Lung microvascular endothelial cell (primary cell): Measurements from ENCODE around the gene EMID1. TPM values are rescaled to one million over a fixed set of nuclear protein-coding genes. Genes with fewer than 3 reads are reported as not detected.
"Not testable (repeated sequence)": the region's sequence is repeated elsewhere in the genome, so short reads cannot be mapped to it uniquely, and the experiment has no call there.

Experiments used
- DNase-seq, 2 donors: peaks; one replicate each; pipeline versions ENCODE4 v3.0.0 to v3.0.0-alpha.2; 2010; ENCODE audit warnings: low read depth in 2 of 2
- total RNA-seq: library from RNA; depleted of rRNA; stranded (reverse); fragments of >200 nt; gene quantifications from 2 replicates; pipeline ENCODE4 v1.2.1, GENCODE V29; 2014

The EMID1 gene
- total RNA-seq, 1 donor from 2014 or later = 9.1 TPM

GRCh38 chr22:29211066-29211465, 5.4 kb downstream of the EMID1 start:
- DNase-seq = no peak

DNA sequence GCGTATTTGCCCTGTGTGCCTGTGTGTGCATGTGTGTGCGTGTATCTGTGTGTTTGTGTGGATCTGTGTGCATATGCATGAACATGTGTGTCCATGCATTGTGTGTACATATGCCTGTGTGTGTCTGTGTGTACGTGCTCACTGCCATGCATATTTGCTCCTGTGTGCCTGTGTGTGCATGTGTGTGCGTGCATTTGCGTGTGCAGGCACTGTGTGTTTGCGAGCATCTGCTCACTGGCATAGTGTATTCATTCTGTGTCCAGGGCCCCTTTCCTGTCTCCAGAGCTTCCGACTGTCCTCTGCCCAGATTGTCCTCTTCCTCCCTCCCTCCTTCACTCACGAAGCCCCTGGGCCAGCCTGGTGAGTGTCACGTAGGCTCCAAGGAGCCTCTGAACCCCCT, 5.8 kb downstream of the EMID1 start:
- no peak for DNase-seq

DNA sequence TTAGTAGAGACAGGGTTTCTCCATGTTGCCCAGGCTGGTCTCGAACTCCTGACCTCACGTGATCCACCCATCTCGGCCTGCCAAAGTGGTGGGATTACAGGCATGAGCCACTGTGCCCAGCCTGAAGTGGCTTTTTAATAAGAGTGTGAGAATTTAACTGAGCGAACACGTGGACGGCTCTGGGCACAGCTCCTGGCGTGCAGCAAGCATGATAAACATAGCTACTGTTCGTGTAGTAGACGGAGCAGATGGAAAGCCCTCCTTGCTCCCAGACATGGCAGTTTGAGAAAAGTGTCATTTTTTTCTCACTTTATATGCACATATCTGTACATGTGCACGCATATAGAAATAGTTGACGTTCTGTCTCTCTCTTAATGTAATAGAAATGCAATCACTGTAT, 7.0 kb downstream of the EMID1 start:
- no peak for DNase-seq

GRCh38 chr22:29213493-29213892, 7.8 kb downstream of the EMID1 start:
- DNase-seq = no peak

GRCh38 chr22:29214232-29214631, 8.5 kb downstream of the EMID1 start:
- DNase-seq = no peak

- no peak for DNase-seq
Measured at GRCh38 chr22:29215012-29215860, 9.5 kb downstream of the EMID1 start.

- DNase-seq = no peak
Measured at GRCh38 chr22:29216011-29216872, 10.5 kb downstream of the EMID1 start.

DNA sequence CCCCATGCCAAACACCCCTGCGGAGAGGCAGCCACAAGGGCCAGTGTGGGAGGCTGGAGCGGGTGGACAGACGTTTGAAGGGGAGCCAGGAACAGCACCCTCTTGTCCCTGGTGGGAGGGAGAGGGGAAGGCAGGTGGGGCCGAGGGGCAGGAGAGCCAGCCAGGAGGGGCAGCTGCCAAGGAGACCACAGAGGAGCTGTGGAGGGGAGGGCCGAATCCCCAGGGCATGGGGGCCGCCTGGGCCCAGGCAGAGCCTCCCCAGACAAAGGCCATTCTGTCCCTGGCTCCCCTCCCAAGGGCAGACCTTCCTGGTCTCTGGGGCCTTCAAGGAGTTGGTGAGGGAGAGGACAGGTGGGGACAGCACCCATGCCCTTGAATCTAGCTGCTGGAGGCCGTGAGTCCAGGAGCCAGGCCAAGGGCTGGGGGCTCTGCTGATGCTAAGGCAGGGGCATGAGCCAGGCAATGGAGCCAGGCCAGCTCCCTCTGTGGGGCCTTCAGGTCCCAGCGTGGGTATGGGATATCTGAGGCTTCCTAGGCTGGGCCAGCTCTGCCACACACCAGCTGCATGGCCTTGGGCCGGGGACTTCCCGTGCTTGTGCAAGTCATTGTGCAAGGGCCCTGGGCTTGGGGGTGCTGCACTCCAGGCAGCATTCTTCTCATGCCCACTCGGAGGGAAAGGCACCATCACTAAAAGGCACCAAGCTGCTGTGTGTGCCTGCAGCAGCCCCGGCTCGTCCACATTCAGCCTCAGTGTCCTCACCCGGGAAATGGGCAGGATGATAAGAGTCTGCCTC, 11.4 kb downstream of the EMID1 start:
- DNase-seq = no peak

DNA sequence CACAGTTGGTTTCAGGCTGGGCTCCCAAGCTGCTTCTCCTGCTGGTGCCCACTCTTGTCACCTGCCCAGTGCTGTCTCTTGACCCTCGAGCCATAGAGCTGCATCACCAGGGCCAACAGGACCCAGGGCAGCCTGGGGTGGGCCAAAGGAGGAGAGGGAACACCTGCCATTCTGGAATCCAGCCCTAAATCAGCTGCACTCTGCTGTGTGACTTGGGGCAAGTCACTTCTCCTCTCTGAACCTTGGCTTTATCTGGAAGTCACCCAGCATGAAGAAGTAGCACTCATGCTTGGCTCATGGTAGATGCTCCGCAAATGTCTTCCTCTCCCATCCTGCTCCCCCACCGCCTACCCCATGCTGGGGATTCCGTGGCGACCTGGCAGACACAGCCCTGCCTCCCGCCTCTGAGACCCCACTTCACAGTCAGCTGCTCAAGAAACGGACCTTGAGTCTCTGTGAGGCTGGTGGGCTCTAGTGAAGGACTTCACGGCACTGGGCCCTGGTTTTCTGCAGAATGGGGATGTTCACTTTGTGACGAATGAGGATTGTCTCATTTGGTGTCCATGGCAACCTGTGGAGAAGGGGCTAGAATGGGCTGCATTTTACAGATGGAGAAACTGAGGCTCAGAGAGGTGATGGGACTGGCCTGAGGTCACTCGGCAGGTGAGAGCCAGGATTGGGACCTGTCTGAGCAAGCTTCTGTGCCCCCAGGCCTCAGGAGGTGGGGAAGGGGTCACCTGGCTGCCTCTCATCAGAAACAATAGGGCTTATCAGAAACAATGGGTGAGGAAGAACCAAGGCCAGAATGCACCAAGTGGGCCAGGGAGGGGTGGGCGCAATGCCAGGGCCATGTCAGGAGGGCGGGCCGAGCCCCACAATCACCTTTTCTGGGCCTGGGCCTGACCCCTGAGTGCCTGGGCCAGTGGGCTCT, 12.4 kb downstream of the EMID1 start:
- DNase-seq = peak in 1 of 2 donors; percentile 28

DNA sequence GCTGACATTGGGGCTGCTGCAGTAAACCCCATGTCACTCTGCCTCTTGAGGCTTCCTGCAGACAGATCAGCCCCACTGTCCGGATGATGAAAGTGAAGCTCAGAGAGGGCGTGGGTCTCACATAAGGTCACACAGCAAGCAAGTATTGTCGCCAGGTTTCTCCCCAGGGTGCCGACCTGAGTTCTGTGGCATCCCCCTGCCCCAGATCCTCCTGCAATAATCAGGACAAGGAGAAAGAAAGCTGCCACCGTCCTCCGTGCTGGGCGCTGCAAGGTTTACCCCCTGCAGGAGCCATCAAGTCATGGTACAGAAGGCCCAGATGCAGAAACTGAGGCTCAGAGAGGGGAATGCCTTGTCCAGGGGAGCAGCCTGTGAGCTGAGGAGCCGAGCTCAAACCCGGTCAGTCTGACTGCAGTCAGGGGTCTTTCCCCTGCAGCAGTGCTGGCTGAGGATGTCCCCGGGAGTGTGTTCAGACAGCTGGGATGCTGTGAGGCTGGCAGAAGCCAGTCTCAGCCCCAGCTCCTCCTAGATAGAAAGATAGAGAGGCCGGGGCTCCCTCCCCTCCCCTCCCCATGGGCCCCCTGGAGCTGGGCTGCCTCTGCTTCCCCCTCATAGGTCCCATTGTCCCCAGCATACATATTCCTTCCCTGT, 13.2 kb downstream of the EMID1 start:
- DNase-seq = no peak

- DNase-seq = not testable (repeated sequence)
Measured at GRCh38 chr22:29219409-29219782, 13.7 kb downstream of the EMID1 start.

- DNase-seq = no peak
Measured at GRCh38 chr22:29219881-29220670, 14.4 kb downstream of the EMID1 start.

DNA sequence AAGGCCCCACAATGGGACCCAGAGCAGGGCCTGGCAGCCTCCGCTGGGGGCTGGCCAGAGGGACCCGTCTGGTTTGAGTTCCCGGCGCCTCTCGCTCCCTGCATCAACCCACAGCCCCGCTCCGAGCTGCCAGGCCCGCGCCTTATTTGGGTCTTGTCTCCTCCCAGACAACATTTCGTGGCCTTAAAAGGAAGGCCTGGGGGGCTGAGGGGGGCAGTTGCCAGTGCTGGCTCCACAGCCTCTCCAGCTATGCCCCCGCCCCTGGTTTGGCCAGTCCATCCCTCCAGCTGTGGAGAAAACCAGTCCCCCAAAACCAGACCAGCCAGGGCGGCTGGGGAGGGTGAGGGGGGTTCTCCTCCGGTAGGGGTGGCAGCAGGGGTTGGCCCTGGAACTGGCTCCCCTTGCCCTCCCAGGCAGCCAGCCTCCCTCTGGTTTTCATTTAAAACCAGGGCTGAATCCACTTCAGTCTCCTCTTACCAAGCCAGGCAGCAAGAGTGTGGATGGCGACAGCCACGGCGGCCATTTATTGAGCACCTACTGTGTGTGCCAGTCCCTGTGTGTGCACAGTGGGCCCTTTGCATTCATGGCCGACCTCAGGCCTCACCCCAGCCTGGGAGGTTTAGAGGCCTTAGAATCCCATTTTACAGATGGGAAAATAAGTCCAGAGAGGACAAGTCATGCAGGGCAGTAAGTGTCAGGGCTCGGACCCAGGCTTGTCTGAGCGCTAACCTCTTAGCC, 18.6 kb downstream of the EMID1 start:
- no peak for DNase-seq

DNA sequence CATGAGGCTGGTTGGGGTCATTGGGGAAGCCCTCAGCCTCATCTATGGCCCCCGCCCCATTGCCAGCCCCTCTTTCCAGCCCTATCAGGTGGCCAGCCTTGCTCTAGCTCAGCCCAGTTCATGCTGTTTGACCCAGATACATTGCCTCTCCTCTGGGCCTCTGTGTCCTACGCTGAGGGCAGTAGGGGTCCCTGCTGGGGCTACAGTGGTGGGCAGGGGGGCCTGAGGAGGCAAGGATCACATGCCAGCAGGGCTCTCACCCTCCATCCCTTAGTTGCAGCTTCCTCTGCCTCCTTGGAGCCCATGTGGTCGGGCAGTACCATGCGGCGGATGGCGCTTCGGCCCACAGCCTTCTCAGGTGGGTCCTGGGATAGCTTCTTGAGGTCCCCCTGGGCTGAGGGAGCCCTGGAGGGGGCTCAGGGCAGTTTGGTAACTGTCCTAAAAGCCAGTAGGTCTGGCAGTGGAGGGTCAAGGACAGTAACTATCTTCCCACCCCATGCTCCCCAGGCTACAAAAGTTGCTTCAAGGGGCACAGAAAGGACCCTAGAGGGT, 19.2 kb downstream of the EMID1 start:
- DNase-seq = no peak

- peak; percentile 51 to 65 for DNase-seq
Measured at GRCh38 chr22:29225422-29226090, 19.9 kb downstream of the EMID1 start.

DNA sequence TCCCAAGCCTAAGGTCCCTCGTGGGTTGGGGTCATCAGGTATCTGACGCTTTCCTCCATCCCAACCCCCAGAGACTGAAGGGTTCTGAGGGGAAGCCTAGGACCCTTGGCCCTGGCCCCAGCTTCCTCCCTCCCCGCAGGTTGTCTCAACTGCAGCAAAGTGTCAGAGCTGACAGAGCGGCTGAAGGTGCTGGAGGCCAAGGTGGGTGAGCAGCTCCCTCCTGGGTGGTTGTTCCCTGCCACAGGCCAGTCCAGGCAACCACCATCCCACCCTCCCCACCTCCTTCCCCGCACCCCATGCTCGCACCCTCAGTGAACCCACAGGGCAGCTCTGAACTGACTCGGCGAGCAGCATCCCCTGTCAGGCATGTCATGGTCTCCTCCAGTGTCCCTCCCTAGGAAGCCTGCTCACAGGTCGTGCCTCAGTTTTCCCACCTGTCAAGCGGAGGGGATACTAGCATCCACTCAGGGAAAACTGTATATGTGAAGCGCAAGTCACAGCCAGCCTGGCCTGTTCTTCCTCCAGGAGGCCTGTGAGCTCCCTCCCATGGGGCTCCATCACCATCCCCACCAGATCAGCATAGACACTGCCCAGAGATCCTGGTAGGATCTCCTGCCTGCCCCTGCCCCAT, 20.8 kb downstream of the EMID1 start:
- no peak for DNase-seq
